IMR-90 (cell line): ENCODE results near the gene LAIR2. TPM values are rescaled to one million over a fixed set of nuclear protein-coding genes. Genes with fewer than 3 reads are reported as not detected.

Experiments used
- ATAC-seq: fragments of 200-7000 bp; cut with Tn5 transposase; 2 replicates; pipeline ENCODE4 v1.9.1; 2020; ENCODE audit warnings: low read depth, mild to moderate bottlenecking, moderate library complexity
- Bru-seq: library from RNA; stranded (reverse); fragments of 400-500 nt; gene quantifications from one replicate; lab custom pipeline; 2021; lab: Mats Ljungman, UMichigan
- BruChase-seq, 2 experiments: library from RNA; stranded (reverse); fragments of 400-500 nt; gene quantifications; one replicate each; lab custom pipeline; 2021; lab: Mats Ljungman, UMichigan
- BruUV-seq: library from RNA; stranded (reverse); fragments of 400-500 nt; replicated peaks from 2 replicates; lab custom pipeline; 2021; lab: Mats Ljungman, UMichigan
- CTCF ChIA-PET: fragments of 300-600 bp; formaldehyde crosslinking; extraction: SDS; loops from one replicate; lab custom pipeline; 2021; ENCODE audit warnings: antibody characterized with exemption; lab: Yijun Ruan, JAX
- POLR2A ChIA-PET: fragments of 300-600 bp; sonication (Branson Sonifier 250); formaldehyde crosslinking; loops from one replicate; lab custom pipeline; 2022; ENCODE audit warnings: antibody characterized with exemption; ENCODE audit not compliant: unreplicated experiment; lab: Charles Lee
- DNase-seq: peaks from one replicate; pipeline ENCODE4 v3.0.0; 2013
- H2AFZ ChIP-seq: replicated peaks from 2 replicates; pipeline ENCODE3; 2013; ENCODE audit warnings: low read length, mild to moderate bottlenecking; ENCODE audit not compliant: poor library complexity
- H2AK5ac ChIP-seq: 2 replicates; pipeline ENCODE4 v1.6.1; 2013; ENCODE audit warnings: low read depth, low read length, inconsistent platforms
- H2AK9ac ChIP-seq: replicated peaks from 2 replicates; pipeline ENCODE3; 2013; ENCODE audit warnings: mild to moderate bottlenecking, low read depth, low read length, moderate library complexity; ENCODE audit not compliant: poor library complexity
- H2BK120ac ChIP-seq: 2 replicates; pipeline ENCODE4 v1.6.1; 2013; ENCODE audit warnings: low read depth, low read length, inconsistent platforms
- H2BK15ac ChIP-seq: 3 replicates; pipeline ENCODE4 v1.6.1; 2013; ENCODE audit warnings: low read depth, low read length, inconsistent platforms
- H2BK20ac ChIP-seq: 2 replicates; pipeline ENCODE4 v1.6.1; 2013; ENCODE audit warnings: low read depth, mild to moderate bottlenecking, inconsistent platforms, low read length, moderate library complexity
- H2BK5ac ChIP-seq: 2 replicates; pipeline ENCODE4 v1.6.1; 2013; ENCODE audit warnings: mild to moderate bottlenecking, low read depth, low read length, inconsistent platforms; ENCODE audit not compliant: poor library complexity, severe bottlenecking
- H3K14ac ChIP-seq: replicated peaks from 2 replicates; pipeline ENCODE4 v1.6.1; 2013; ENCODE audit warnings: low read depth, low read length, inconsistent platforms
- H3K18ac ChIP-seq: 2 replicates; pipeline ENCODE4 v1.6.1; 2013; ENCODE audit warnings: low read depth, low read length, control low read depth
- H3K23ac ChIP-seq: 2 replicates; pipeline ENCODE4 v1.6.1; 2013; ENCODE audit warnings: low read depth, low read length, inconsistent platforms
- H3K27ac ChIP-seq: 2 replicates; pipeline ENCODE4 v1.5.1; 2013; ENCODE audit warnings: mild to moderate bottlenecking, control low read depth, low read length; ENCODE audit not compliant: insufficient read depth
- H3K27me3 ChIP-seq: 2 replicates; pipeline ENCODE4 v1.6.1; 2013; ENCODE audit warnings: low read length; ENCODE audit not compliant: control insufficient read depth, insufficient read depth
- H3K36me3 ChIP-seq: 2 replicates; pipeline ENCODE4 v1.6.1; 2013; ENCODE audit warnings: low read length, mixed read lengths; ENCODE audit not compliant: control insufficient read depth, insufficient read depth
- H3K4ac ChIP-seq: 2 replicates; pipeline ENCODE4 v1.6.1; 2013; ENCODE audit warnings: low read depth, low read length, inconsistent platforms
- H3K4me1 ChIP-seq: 2 replicates; pipeline ENCODE4 v1.6.1; 2013; ENCODE audit warnings: low read length, mixed read lengths; ENCODE audit not compliant: control insufficient read depth, insufficient read depth
- H3K4me2 ChIP-seq: 2 replicates; pipeline ENCODE4 v1.6.1; 2013; ENCODE audit warnings: low read depth, mild to moderate bottlenecking, control low read depth, low read length, moderate library complexity
- H3K4me3 ChIP-seq: 2 replicates; pipeline ENCODE4 v1.5.1; 2013; ENCODE audit warnings: low read depth, mild to moderate bottlenecking, control low read depth, low read length, moderate library complexity; ENCODE audit not compliant: insufficient read depth
- H3K56ac ChIP-seq: 2 replicates; pipeline ENCODE4 v1.6.1; 2013; ENCODE audit warnings: low read length, inconsistent platforms; ENCODE audit not compliant: insufficient read depth; ENCODE audit errors: extremely low read depth
- H3K79me1 ChIP-seq, 2 experiments: 2 replicates each; pipeline ENCODE4 v1.6.1; 2013; ENCODE audit warnings: low read length in 2 of 2, inconsistent platforms in 1 of 2, low read depth in 1 of 2
- H3K9ac ChIP-seq: 2 replicates; pipeline ENCODE4 v1.6.1; 2013; ENCODE audit warnings: low read depth, low read length, control low read depth
- H3K9me1 ChIP-seq: 2 replicates; pipeline ENCODE4 v1.6.1; 2013; ENCODE audit warnings: low read length, inconsistent platforms; ENCODE audit not compliant: insufficient read depth
- H3K9me3 ChIP-seq: 2 replicates; pipeline ENCODE4 v1.6.1; 2013; ENCODE audit warnings: low read length; ENCODE audit not compliant: control insufficient read depth, insufficient read depth
- H4K20me1 ChIP-seq: 2 replicates; pipeline ENCODE4 v1.6.1; 2013; ENCODE audit warnings: low read length, inconsistent platforms; ENCODE audit not compliant: insufficient read depth
- H4K5ac ChIP-seq: 2 replicates; pipeline ENCODE4 v1.6.1; 2013; ENCODE audit warnings: mild to moderate bottlenecking, low read depth, low read length, control low read depth
- H4K8ac ChIP-seq, 2 experiments: 2 replicates each; pipeline ENCODE4 v1.6.1; 2013; ENCODE audit warnings: low read depth in 2 of 2, low read length in 2 of 2, control low read depth in 1 of 2, inconsistent platforms in 1 of 2
- H4K91ac ChIP-seq: 2 replicates; pipeline ENCODE4 v1.6.1; 2013; ENCODE audit warnings: low read depth, low read length, inconsistent platforms; ENCODE audit not compliant: insufficient read depth
- BHLHE40 ChIP-seq: fragments of 150-350 bp; IDR thresholded peaks from 2 replicates; pipeline ENCODE4 v1.6.1; 2016; ENCODE audit warnings: mild to moderate bottlenecking, low read depth, low read length
- CEBPB ChIP-seq: IDR thresholded peaks from 2 replicates; pipeline ENCODE4 v1.6.1; 2012; ENCODE audit warnings: low read depth, low read length, improper control_type of control experiment
- CHD1 ChIP-seq: IDR thresholded peaks from 2 replicates; pipeline ENCODE4 v1.6.1; 2012; ENCODE audit warnings: low read depth, low read length, improper control_type of control experiment
- ELK1 ChIP-seq: fragments of 150-350 bp; IDR thresholded peaks from 2 replicates; pipeline ENCODE4 v1.6.1; 2016; ENCODE audit warnings: low read depth, mild to moderate bottlenecking, low read length, moderate library complexity, borderline replicate concordance
- FOS ChIP-seq: fragments of 150-350 bp; IDR thresholded peaks from 2 replicates; pipeline ENCODE4 v1.6.1; 2016; ENCODE audit warnings: low read depth, low read length
- MAFK ChIP-seq: IDR thresholded peaks from 2 replicates; pipeline ENCODE4 v1.6.1; 2012; ENCODE audit warnings: low read depth, low read length, improper control_type of control experiment
- MAZ ChIP-seq: IDR thresholded peaks from 2 replicates; pipeline ENCODE4 v1.6.1; 2012; ENCODE audit warnings: low read depth, mild to moderate bottlenecking, low read length, improper control_type of control experiment, moderate library complexity, borderline replicate concordance
- NFE2L2 ChIP-seq: fragments of 150-350 bp; IDR thresholded peaks from 2 replicates; pipeline ENCODE4 v1.6.1; 2016; ENCODE audit warnings: low read depth, mild to moderate bottlenecking, low read length
- POLR2A ChIP-seq: IDR thresholded peaks from 2 replicates; pipeline ENCODE4 v1.6.1; 2012; ENCODE audit warnings: mild to moderate bottlenecking, low read depth, low read length
- RAD21 ChIP-seq: IDR thresholded peaks from 2 replicates; pipeline ENCODE4 v1.6.1; 2012; ENCODE audit warnings: low read length, improper control_type of control experiment
- RCOR1 ChIP-seq: IDR thresholded peaks from 2 replicates; pipeline ENCODE4 v1.6.1; 2012; ENCODE audit warnings: mild to moderate bottlenecking, low read length, improper control_type of control experiment; ENCODE audit not compliant: insufficient replicate concordance
- RFX5 ChIP-seq: IDR thresholded peaks from 2 replicates; pipeline ENCODE4 v1.8.0; 2012; ENCODE audit warnings: low read depth, mild to moderate bottlenecking, low read length, moderate library complexity
- SMC3 ChIP-seq: fragments of 150-350 bp; IDR thresholded peaks from 2 replicates; pipeline ENCODE4 v1.6.1; 2016; ENCODE audit warnings: low read depth, mild to moderate bottlenecking, antibody characterized with exemption, low read length, moderate library complexity
- USF2 ChIP-seq: fragments of 150-350 bp; IDR thresholded peaks from 2 replicates; pipeline ENCODE4 v1.6.1; 2017; ENCODE audit warnings: mild to moderate bottlenecking, antibody characterized with exemption, low read length, low read depth
- WGBS, 2 experiments: methylation state at CpG; one replicate each; pipeline versions ENCODE4 v1.1.5 to v1.1.7; 2013; ENCODE audit warnings: missing lambda C conversion rate in 2 of 2; ENCODE audit not compliant: insufficient read length in 1 of 2; ENCODE audit errors: extremely low coverage in 2 of 2; 5-methylcytosine and 5-hydroxymethylcytosine counted together
- dilution Hi-C: fragments of 300-500 bp; cut with HindIII; formaldehyde crosslinking; loops from one replicate; pipeline ENCODE4 v1.14.3; 2018; ENCODE audit warnings: low sequenced_read_pairs; ENCODE audit not compliant: unreplicated experiment
- in situ Hi-C: fragments of 300-500 bp; cut with MboI; formaldehyde crosslinking; loops from 3 replicates; pipeline ENCODE4 v1.14.3; 2019; ENCODE audit warnings: low sequenced_read_pairs, inconsistent platforms, mixed read lengths
- intact Hi-C: fragments of 100-400 bp; cut with micrococcal nuclease; formaldehyde crosslinking; loops from 2 replicates; pipeline ENCODE4 v1.10.0; 2022
- long read RNA-seq: library from polyadenylated mRNA; unstranded; transcript quantifications from one replicate; pipeline ENCODE4 v2.0.0, GENCODE V29; 2021; ENCODE audit not compliant: unreplicated experiment
- polyA plus RNA-seq, 3 experiments: library from polyadenylated mRNA; depleted of rRNA; stranded (reverse); fragments of >200 nt; gene quantifications; 2 replicates each; pipeline ENCODE4 v1.2.3, GENCODE V29; 2012; ENCODE audit warnings: low replicate concordance in 1 of 3
- total RNA-seq: library from RNA; depleted of rRNA; stranded (reverse); fragments of >200 nt; gene quantifications from 2 replicates; pipeline ENCODE4 v1.2.3, GENCODE V29; 2012; rRNA removed
- TF ChIP-seq, protein P1 (sequence below): conservative IDR thresholded peaks from 2 replicates; pipeline ENCODE4 v1.5.1; 2012; ENCODE audit warnings: mild to moderate bottlenecking, low read depth, low read length, improper control_type of control experiment

Gene LAIR2
- total RNA-seq (not detected in 2 replicates), polyA plus RNA-seq (2012; rRNA removed) (not detected in 2 replicates), Bru-seq, nascent RNA (not detected), BruChase-seq, experiment 1, labeled RNA remaining after a 6-hour chase (not detected), BruChase-seq, experiment 2, labeled RNA remaining after a 2-hour chase (not detected)
- polyA plus RNA-seq (2012; cell fraction: cytosol; rRNA removed), result not detected in 2 replicates
- not detected in 2 replicates for polyA plus RNA-seq (2012; cell fraction: nucleus; rRNA removed; ENCODE audit: low replicate concordance)
- long read RNA-seq, result 0 reads

- dilution Hi-C loops, result no loop called here
- H2AK5ac ChIP-seq, result no peak within 1 kb of the TSS
Measured at GRCh38 chr19:54502518-54503048, at the start of gene LAIR2. Gene LAIR2 (plus strand): TSS chr19:54502831. CDS start chr19:54502919, 88 bp downstream.

More at GRCh38 chr19:54502518-54503048, at the start of gene LAIR2:
- TF ChIP-seq ELK1 (no peak), POLR2A (no peak), CHD1 (no peak), FOS (no peak), SMC3 (no peak), MAFK (no peak), MAZ (no peak), CEBPB (no peak), USF2 (no peak), RCOR1 (no peak), RAD21 (no peak), NFE2L2 (no peak), RFX5 (no peak), BHLHE40 (no peak)
- TF ChIP-seq, protein P1, sequence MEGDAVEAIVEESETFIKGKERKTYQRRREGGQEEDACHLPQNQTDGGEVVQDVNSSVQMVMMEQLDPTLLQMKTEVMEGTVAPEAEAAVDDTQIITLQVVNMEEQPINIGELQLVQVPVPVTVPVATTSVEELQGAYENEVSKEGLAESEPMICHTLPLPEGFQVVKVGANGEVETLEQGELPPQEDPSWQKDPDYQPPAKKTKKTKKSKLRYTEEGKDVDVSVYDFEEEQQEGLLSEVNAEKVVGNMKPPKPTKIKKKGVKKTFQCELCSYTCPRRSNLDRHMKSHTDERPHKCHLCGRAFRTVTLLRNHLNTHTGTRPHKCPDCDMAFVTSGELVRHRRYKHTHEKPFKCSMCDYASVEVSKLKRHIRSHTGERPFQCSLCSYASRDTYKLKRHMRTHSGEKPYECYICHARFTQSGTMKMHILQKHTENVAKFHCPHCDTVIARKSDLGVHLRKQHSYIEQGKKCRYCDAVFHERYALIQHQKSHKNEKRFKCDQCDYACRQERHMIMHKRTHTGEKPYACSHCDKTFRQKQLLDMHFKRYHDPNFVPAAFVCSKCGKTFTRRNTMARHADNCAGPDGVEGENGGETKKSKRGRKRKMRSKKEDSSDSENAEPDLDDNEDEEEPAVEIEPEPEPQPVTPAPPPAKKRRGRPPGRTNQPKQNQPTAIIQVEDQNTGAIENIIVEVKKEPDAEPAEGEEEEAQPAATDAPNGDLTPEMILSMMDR, result no peak
- no CpG with 5 or more reads among the region's 14 CpGs for WGBS, 2 experiments
- H3K9me3 ChIP-seq, result peaks cover 14% of the 10 kb centered on the region
- no peak within 1 kb of the TSS for H3K4ac ChIP-seq
- H3K4me2 ChIP-seq, result no peak within 1 kb of the TSS
- no peaks in the 10 kb centered on the region for H3K9me1 ChIP-seq
- H3K23ac ChIP-seq, result no peak within 1 kb of the TSS
- H2BK20ac ChIP-seq, result no peak within 1 kb of the TSS
- no peak within 1 kb of the TSS for H3K18ac ChIP-seq
- no peak within 1 kb of the TSS for H3K56ac ChIP-seq
- no TSS peak for BruUV-seq
- H2BK120ac ChIP-seq, result no peak within 1 kb of the TSS
- no peaks in the 10 kb centered on the region for H4K20me1 ChIP-seq
- H3K79me1 ChIP-seq, result no peaks in the 10 kb centered on the region
- ATAC-seq (no peak), DNase-seq (no peak)
- no peak within 1 kb of the TSS for H2BK15ac ChIP-seq
- H2AFZ ChIP-seq, result no peak within 1 kb of the TSS
- in situ Hi-C loops, result no loop called here
- no peak within 1 kb of the TSS for H4K5ac ChIP-seq
- no peaks in the 10 kb centered on the region for H3K36me3 ChIP-seq
- H3K4me1 ChIP-seq, result no peaks in the 10 kb centered on the region
- H2BK5ac ChIP-seq, result no peak within 1 kb of the TSS
- no peak within 1 kb of the TSS for H3K14ac ChIP-seq
- H2AK9ac ChIP-seq, result no peak within 1 kb of the TSS
- POLR2A ChIA-PET, result no interaction called here
- intact Hi-C loops, result no loop called here
- no peak within 1 kb of the TSS for H4K91ac ChIP-seq
- H3K9ac ChIP-seq, result no peak within 1 kb of the TSS
- H3K27me3 ChIP-seq, result no peaks in the 10 kb centered on the region
- no peak within 1 kb of the TSS for H3K27ac ChIP-seq
- no peak within 1 kb of the TSS for H4K8ac ChIP-seq
- H3K4me3 ChIP-seq, result no peak within 1 kb of the TSS
- CTCF ChIA-PET, result no interaction called here
